Activated gamma-delta T cell treated with anti-CD3 and anti-CD28 coated beads, Interleukin-2, amount 50 U/mL, for 16 hours (primary cell): ENCODE measurements around the gene CAMTA1.

Experiments
- DNase-seq: peaks from one replicate; pipeline ENCODE4 v3.0.0-alpha.2; 2020; ENCODE audit warnings: low read depth

The CAMTA1 gene

GRCh38 chr1:7229696-7230631 lies 444.7 kb downstream of the CAMTA1 start:
- DNase-seq: no peak

- DNase-seq: no peak
Observed at GRCh38 chr1:7232441-7233236, 447.4 kb downstream of the CAMTA1 start.

GRCh38 chr1:7233237-7233540 lies 447.9 kb downstream of the CAMTA1 start:
- DNase-seq: no peak

- DNase-seq: no peak
Observed at GRCh38 chr1:7233646-7234470, 448.6 kb downstream of the CAMTA1 start.

GRCh38 chr1:7234471-7234755 lies 449.2 kb downstream of the CAMTA1 start:
- no peak for DNase-seq

- no peak for DNase-seq
Observed at GRCh38 chr1:7235871-7236517, 450.7 kb downstream of the CAMTA1 start.

- no peak for DNase-seq
Observed at GRCh38 chr1:7236844-7237515, 451.7 kb downstream of the CAMTA1 start.

- DNase-seq: no peak
Observed at GRCh38 chr1:7247158-7247557, 461.9 kb downstream of the CAMTA1 start.

- no peak for DNase-seq
Observed at GRCh38 chr1:7247791-7248548, 462.7 kb downstream of the CAMTA1 start.

GRCh38 chr1:7248549-7249199 lies 463.4 kb downstream of the CAMTA1 start:
- no peak for DNase-seq

GRCh38 chr1:7249516-7249915 lies 464.3 kb downstream of the CAMTA1 start:
- no peak for DNase-seq

GRCh38 chr1:7250176-7250575 lies 464.9 kb downstream of the CAMTA1 start:
- DNase-seq: no peak

- DNase-seq: no peak
Observed at GRCh38 chr1:7250597-7251453, 465.6 kb downstream of the CAMTA1 start.

GRCh38 chr1:7251454-7251800 lies 466.2 kb downstream of the CAMTA1 start:
- no peak for DNase-seq

GRCh38 chr1:7252411-7253117 lies 467.3 kb downstream of the CAMTA1 start:
- DNase-seq: no peak

- DNase-seq: no peak
Observed at GRCh38 chr1:7253118-7253480, 467.8 kb downstream of the CAMTA1 start.

- DNase-seq: no peak
Observed at GRCh38 chr1:7253988-7254587, 468.8 kb downstream of the CAMTA1 start.

GRCh38 chr1:7255303-7256058 lies 470.2 kb downstream of the CAMTA1 start:
- no peak for DNase-seq
